Fibroblast of the aortic adventitia (primary cell): ENCODE data around the gene ZBTB21. TPM values are rescaled to one million over a fixed set of nuclear protein-coding genes. Genes with fewer than 3 reads are reported as not detected.

ENCODE experiments used
- DNase-seq: peaks from one replicate; pipeline ENCODE4 v3.0.0-alpha.2; 2010; ENCODE audit warnings: low read depth
- H3K4me3 ChIP-seq: 2 replicates; pipeline ENCODE4 v1.5.1; 2011; ENCODE audit warnings: low read depth, mild to moderate bottlenecking, control low read depth, low read length, moderate library complexity
- CTCF ChIP-seq: IDR thresholded peaks from 2 replicates; pipeline ENCODE4 v1.5.1; 2011; ENCODE audit warnings: mild to moderate bottlenecking, low read length, control low read depth, inconsistent platforms; ENCODE audit not compliant: insufficient read depth
- total RNA-seq: library from RNA; depleted of rRNA; stranded (reverse); fragments of >200 nt; gene quantifications from 2 replicates; pipeline ENCODE4 v1.2.3, GENCODE V29; 2012; ENCODE audit warnings: low replicate concordance

ZBTB21 gene
- total RNA-seq, 1 donor: 15.4 TPM

GRCh38 chr21:42022091-42022430 is 11.9 kb upstream of the ZBTB21 start:
- no peak overlapping the region for H3K4me3 ChIP-seq
- DNase-seq: no peak
- TF ChIP-seq CTCF: no peak

GRCh38 chr21:42021371-42022090 is 11.4 kb upstream of the ZBTB21 start:
- DNase-seq: no peak
- no peak for TF ChIP-seq CTCF
- H3K4me3 ChIP-seq: no peak overlapping the region

- DNase-seq: no peak
- TF ChIP-seq CTCF: no peak
- no peak overlapping the region for H3K4me3 ChIP-seq
Observed at GRCh38 chr21:42019706-42020105, 9.5 kb upstream of the ZBTB21 start.

GRCh38 chr21:42019101-42019605 is 9.0 kb upstream of the ZBTB21 start:
- TF ChIP-seq CTCF: no peak
- no peak overlapping the region for H3K4me3 ChIP-seq
- DNase-seq: no peak

GRCh38 chr21:42017022-42017421 is 6.9 kb upstream of the ZBTB21 start:
- no peak for DNase-seq
- TF ChIP-seq CTCF: no peak
- no peak overlapping the region for H3K4me3 ChIP-seq

- DNase-seq: no peak
- no peak overlapping the region for H3K4me3 ChIP-seq
- no peak for TF ChIP-seq CTCF
Observed at GRCh38 chr21:42016364-42016985, 6.3 kb upstream of the ZBTB21 start.

GRCh38 chr21:42013931-42014330 is 3.8 kb upstream of the ZBTB21 start:
- no peak for DNase-seq

More at GRCh38 chr21:42013931-42014330, 3.8 kb upstream of the ZBTB21 start:
- no peak for TF ChIP-seq CTCF
- no peak overlapping the region for H3K4me3 ChIP-seq
